Measurements from ENCODE around the gene LGR4.
"Not testable (repeated sequence)": the region's sequence is repeated elsewhere in the genome, so short reads cannot be mapped to it uniquely, and the experiment has no call there.

DNA sequence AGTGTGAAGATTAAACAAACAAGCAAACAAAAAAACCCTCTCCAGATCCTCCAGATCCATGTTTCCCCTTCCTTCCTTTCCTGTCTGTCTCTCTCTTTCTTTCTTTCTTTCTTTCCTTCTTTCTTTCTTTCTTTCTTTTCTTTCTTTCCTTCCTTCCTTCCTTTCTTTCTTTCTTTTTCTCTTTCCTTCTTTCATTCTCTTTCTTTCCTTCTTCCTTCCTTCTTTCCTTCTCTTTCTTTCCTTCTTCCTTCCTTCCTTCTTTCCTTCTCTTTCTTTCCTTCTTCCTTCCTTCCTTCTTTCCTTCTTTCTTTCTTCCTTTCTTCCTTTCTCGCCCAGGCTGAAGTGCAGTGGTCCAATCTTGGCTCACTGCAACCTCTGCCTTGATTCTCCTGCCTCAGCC lies 44.9 kb upstream of the LGR4 start:
- not testable (repeated sequence) for TF ChIP-seq POLR2A (IDR thresholded peaks at IDR 0.05)
- TF ChIP-seq, protein P1, sequence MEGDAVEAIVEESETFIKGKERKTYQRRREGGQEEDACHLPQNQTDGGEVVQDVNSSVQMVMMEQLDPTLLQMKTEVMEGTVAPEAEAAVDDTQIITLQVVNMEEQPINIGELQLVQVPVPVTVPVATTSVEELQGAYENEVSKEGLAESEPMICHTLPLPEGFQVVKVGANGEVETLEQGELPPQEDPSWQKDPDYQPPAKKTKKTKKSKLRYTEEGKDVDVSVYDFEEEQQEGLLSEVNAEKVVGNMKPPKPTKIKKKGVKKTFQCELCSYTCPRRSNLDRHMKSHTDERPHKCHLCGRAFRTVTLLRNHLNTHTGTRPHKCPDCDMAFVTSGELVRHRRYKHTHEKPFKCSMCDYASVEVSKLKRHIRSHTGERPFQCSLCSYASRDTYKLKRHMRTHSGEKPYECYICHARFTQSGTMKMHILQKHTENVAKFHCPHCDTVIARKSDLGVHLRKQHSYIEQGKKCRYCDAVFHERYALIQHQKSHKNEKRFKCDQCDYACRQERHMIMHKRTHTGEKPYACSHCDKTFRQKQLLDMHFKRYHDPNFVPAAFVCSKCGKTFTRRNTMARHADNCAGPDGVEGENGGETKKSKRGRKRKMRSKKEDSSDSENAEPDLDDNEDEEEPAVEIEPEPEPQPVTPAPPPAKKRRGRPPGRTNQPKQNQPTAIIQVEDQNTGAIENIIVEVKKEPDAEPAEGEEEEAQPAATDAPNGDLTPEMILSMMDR (IDR thresholded peaks at IDR 0.05) = not testable (repeated sequence)
